Measurements from ENCODE around the gene DENND4C. TPM values are rescaled to one million over a fixed set of nuclear protein-coding genes. Genes with fewer than 3 reads are reported as not detected.
A peak's percentile ranks its signal among the peaks of the same experiment; 100 is the strongest.

The DENND4C gene
- total and polyA plus RNA-seq, 12 donors: 5.0 to 81.6 (median 46.7) TPM

DNA sequence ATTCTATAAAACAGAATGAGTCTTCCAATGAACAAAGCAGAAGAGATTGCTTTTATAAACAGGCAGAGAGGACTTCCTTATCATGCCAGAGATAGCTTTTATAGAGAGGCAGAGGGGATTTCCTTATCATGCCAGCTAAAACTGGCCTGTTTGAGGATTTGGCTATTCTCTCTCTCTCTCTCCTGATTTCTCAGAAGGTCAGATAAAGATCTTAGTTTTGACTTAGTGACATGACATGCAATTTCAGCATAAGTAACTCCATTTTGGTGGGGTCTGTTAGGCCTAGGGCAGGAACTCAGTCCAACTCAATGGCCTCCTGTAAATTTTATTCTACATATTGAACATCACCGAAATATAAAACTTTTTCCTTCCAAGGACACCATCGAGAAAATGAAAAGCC, 31.5 kb upstream of the DENND4C start:
- Histone ChIP-seq H3K27me3 (no peaks in the 10 kb centered on the region), H3K4me1 (replicated peaks in 1 of 2) (peaks cover 11 to 18% of the 10 kb centered on the region in 2 donors), H3K27ac (no peak overlapping the region), H3K36me3 (replicated peaks in 1 of 2) (no peaks in the 10 kb centered on the region), H3K4me3 (no peak overlapping the region), H3K9me3 (replicated peaks in 1 of 3) (no peaks in the 10 kb centered on the region)
- WGBS, 4 donors: 90 to 93% (median 92%) methylated on average over 2 of the region's 2 CpGs
- intact Hi-C loops (cut with DNase I): no loop called here
- TF ChIP-seq POLR2A (IDR thresholded peaks at IDR 0.05) (no peak), CTCF (IDR thresholded peaks at IDR 0.05) (no peak)
- no peak for DNase-seq

- no peaks in the 10 kb centered on the region for H3K27me3 ChIP-seq
- 59 to 76% (median 67%) methylated on average over 7 to 8 of the region's 8 CpGs for WGBS, 4 donors
- intact Hi-C loops (cut with DNase I): no loop called here
- H3K27ac ChIP-seq: no peak overlapping the region
- TF ChIP-seq POLR2A (IDR thresholded peaks at IDR 0.05) (no peak), CTCF (IDR thresholded peaks at IDR 0.05) (no peak)
- no peak for DNase-seq
- no peak overlapping the region for H3K4me3 ChIP-seq
- peaks cover 11 to 18% of the 10 kb centered on the region in 2 donors for H3K4me1 ChIP-seq (replicated peaks in 1 of 2)
- no peaks in the 10 kb centered on the region for H3K9me3 ChIP-seq (replicated peaks in 1 of 3)
- no peaks in the 10 kb centered on the region for H3K36me3 ChIP-seq (replicated peaks in 1 of 2)
Measured at GRCh38 chr9:19200229-19200628, 30.3 kb upstream of the DENND4C start.

GRCh38 chr9:19201899-19202891, 28.3 kb upstream of the DENND4C start:
- no peaks in the 10 kb centered on the region for H3K27me3 ChIP-seq
- DNase-seq: peak in 6 of 7 donors; percentile 22 to 65 (median 41)
- no peak overlapping the region for H3K4me3 ChIP-seq
- H3K4me1 ChIP-seq (replicated peaks in 1 of 2): peaks cover 11 to 18% of the 10 kb centered on the region in 2 donors
- no peaks in the 10 kb centered on the region for H3K9me3 ChIP-seq (replicated peaks in 1 of 3)
- TF ChIP-seq CTCF (IDR thresholded peaks at IDR 0.05): no peak
- TF ChIP-seq POLR2A (IDR thresholded peaks at IDR 0.05): no peak
- WGBS, 4 donors: 56 to 64% (median 61%) methylated on average over 11 to 13 of the region's 13 CpGs
- H3K27ac ChIP-seq: no peak overlapping the region
- intact Hi-C loops (cut with DNase I): no loop called here
- H3K36me3 ChIP-seq (replicated peaks in 1 of 2): no peaks in the 10 kb centered on the region

GRCh38 chr9:19203058-19203457, 27.4 kb upstream of the DENND4C start:
- WGBS, 4 donors: 92 to 97% (median 94%) methylated on average over 5 of the region's 5 CpGs
- Histone ChIP-seq H3K9me3 (replicated peaks in 1 of 3) (no peaks in the 10 kb centered on the region), H3K36me3 (replicated peaks in 1 of 2) (no peaks in the 10 kb centered on the region), H3K27ac (no peak overlapping the region), H3K4me3 (no peak overlapping the region), H3K4me1 (replicated peaks in 1 of 2) (peaks cover 11 to 18% of the 10 kb centered on the region in 2 donors), H3K27me3 (no peaks in the 10 kb centered on the region)
- intact Hi-C loops (cut with DNase I): no loop called here
- DNase-seq: no peak
- no peak for TF ChIP-seq POLR2A (IDR thresholded peaks at IDR 0.05)
- no peak for TF ChIP-seq CTCF (IDR thresholded peaks at IDR 0.05)
